ENCODE measurements around the gene CEP112. TPM values are rescaled to one million over a fixed set of nuclear protein-coding genes. Genes with fewer than 3 reads are reported as not detected.

The CEP112 gene
- total and polyA plus RNA-seq, 4 donors = 1.1 to 4.9 (median 1.4) TPM

DNA sequence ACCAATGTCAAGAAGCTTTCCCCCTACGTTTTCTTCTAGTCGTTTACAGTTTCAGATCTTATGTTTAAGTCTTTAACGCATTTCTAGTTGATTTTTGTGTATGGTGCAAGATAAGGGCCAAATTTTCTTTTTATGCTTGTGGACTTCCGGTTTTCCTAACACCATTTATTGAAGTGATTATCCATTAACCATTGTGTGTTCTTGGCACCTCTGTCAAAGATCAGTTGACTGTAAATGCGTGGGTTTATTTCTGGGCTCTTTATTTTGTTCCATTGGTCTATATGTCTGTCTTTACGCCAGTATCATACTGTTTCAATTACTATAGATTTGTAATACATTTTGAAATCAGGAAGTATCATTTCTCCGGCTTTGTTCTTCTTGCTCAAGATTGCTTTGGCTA lies 49.5 kb downstream of the CEP112 start:
- whole genome bisulfite sequencing = 81% methylated on average over 7 of the region's 7 CpGs
- Histone ChIP-seq H3K9me3 (ENCODE audit: control insufficient read depth in 4 of 4, low read length in 3 of 4) (peaks cover 0 to 2% (median 0%) of the 10 kb centered on the region in 4 donors), H3K36me3 (ENCODE audit: control insufficient read depth in 4 of 4, insufficient read depth in 3 of 4, low read depth in 1 of 4, low read length in 3 of 4) (no peaks in the 10 kb centered on the region), H3K4me1 (ENCODE audit: control insufficient read depth in 4 of 4, insufficient read depth in 4 of 4, low read length in 3 of 4) (no peaks in the 10 kb centered on the region), H3K9ac (ENCODE audit: low read depth in 1 of 2, low read length in 2 of 2) (no peak overlapping the region), H3K27ac (ENCODE audit: low read depth in 1 of 2, low read length in 2 of 2) (no peak overlapping the region), H3K27me3 (ENCODE audit: control insufficient read depth in 4 of 4, insufficient read depth in 4 of 4, low read length in 3 of 4) (no peaks in the 10 kb centered on the region), H3K4me3 (ENCODE audit: low read depth in 1 of 3, low read length in 3 of 3) (no peak overlapping the region)
- no peak for DNase-seq (ENCODE audit: low spot score)
- TF ChIP-seq HNF4G (IDR thresholded peaks at IDR 0.05) = no peak
- TF ChIP-seq, protein P1, sequence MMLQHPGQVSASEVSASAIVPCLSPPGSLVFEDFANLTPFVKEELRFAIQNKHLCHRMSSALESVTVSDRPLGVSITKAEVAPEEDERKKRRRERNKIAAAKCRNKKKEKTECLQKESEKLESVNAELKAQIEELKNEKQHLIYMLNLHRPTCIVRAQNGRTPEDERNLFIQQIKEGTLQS (IDR thresholded peaks at IDR 0.05) = no peak
- no peak for TF ChIP-seq FOXA1 (IDR thresholded peaks at IDR 0.05)
- TF ChIP-seq, protein P2, sequence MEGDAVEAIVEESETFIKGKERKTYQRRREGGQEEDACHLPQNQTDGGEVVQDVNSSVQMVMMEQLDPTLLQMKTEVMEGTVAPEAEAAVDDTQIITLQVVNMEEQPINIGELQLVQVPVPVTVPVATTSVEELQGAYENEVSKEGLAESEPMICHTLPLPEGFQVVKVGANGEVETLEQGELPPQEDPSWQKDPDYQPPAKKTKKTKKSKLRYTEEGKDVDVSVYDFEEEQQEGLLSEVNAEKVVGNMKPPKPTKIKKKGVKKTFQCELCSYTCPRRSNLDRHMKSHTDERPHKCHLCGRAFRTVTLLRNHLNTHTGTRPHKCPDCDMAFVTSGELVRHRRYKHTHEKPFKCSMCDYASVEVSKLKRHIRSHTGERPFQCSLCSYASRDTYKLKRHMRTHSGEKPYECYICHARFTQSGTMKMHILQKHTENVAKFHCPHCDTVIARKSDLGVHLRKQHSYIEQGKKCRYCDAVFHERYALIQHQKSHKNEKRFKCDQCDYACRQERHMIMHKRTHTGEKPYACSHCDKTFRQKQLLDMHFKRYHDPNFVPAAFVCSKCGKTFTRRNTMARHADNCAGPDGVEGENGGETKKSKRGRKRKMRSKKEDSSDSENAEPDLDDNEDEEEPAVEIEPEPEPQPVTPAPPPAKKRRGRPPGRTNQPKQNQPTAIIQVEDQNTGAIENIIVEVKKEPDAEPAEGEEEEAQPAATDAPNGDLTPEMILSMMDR (IDR thresholded peaks at IDR 0.05; ENCODE audit: low read depth, low read length, missing input control) = no peak
- TF ChIP-seq NR2F2 (IDR thresholded peaks at IDR 0.05) = no peak
- TF ChIP-seq, protein P3, sequence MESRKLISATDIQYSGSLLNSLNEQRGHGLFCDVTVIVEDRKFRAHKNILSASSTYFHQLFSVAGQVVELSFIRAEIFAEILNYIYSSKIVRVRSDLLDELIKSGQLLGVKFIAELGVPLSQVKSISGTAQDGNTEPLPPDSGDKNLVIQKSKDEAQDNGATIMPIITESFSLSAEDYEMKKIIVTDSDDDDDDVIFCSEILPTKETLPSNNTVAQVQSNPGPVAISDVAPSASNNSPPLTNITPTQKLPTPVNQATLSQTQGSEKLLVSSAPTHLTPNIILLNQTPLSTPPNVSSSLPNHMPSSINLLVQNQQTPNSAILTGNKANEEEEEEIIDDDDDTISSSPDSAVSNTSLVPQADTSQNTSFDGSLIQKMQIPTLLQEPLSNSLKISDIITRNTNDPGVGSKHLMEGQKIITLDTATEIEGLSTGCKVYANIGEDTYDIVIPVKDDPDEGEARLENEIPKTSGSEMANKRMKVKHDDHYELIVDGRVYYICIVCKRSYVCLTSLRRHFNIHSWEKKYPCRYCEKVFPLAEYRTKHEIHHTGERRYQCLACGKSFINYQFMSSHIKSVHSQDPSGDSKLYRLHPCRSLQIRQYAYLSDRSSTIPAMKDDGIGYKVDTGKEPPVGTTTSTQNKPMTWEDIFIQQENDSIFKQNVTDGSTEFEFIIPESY (IDR thresholded peaks at IDR 0.05) = no peak
- no peak for TF ChIP-seq FOXA2 (IDR thresholded peaks at IDR 0.05)
- no peak for TF ChIP-seq RXRA (IDR thresholded peaks at IDR 0.05)
- TF ChIP-seq SP1 (IDR thresholded peaks at IDR 0.05) = no peak
- TF ChIP-seq, protein P4, sequence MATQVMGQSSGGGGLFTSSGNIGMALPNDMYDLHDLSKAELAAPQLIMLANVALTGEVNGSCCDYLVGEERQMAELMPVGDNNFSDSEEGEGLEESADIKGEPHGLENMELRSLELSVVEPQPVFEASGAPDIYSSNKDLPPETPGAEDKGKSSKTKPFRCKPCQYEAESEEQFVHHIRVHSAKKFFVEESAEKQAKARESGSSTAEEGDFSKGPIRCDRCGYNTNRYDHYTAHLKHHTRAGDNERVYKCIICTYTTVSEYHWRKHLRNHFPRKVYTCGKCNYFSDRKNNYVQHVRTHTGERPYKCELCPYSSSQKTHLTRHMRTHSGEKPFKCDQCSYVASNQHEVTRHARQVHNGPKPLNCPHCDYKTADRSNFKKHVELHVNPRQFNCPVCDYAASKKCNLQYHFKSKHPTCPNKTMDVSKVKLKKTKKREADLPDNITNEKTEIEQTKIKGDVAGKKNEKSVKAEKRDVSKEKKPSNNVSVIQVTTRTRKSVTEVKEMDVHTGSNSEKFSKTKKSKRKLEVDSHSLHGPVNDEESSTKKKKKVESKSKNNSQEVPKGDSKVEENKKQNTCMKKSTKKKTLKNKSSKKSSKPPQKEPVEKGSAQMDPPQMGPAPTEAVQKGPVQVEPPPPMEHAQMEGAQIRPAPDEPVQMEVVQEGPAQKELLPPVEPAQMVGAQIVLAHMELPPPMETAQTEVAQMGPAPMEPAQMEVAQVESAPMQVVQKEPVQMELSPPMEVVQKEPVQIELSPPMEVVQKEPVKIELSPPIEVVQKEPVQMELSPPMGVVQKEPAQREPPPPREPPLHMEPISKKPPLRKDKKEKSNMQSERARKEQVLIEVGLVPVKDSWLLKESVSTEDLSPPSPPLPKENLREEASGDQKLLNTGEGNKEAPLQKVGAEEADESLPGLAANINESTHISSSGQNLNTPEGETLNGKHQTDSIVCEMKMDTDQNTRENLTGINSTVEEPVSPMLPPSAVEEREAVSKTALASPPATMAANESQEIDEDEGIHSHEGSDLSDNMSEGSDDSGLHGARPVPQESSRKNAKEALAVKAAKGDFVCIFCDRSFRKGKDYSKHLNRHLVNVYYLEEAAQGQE (IDR thresholded peaks at IDR 0.05) = no peak
- no peak for TF ChIP-seq TAF1 (conservative IDR thresholded peaks at IDR 0.05)
- TF ChIP-seq RAD21 (IDR thresholded peaks at IDR 0.05) = no peak
- TF ChIP-seq EGR1 (IDR thresholded peaks at IDR 0.05; ENCODE audit: low read depth in 2 of 2) = no peak
- TF ChIP-seq YY1 (IDR thresholded peaks at IDR 0.05) = no peak

DNA sequence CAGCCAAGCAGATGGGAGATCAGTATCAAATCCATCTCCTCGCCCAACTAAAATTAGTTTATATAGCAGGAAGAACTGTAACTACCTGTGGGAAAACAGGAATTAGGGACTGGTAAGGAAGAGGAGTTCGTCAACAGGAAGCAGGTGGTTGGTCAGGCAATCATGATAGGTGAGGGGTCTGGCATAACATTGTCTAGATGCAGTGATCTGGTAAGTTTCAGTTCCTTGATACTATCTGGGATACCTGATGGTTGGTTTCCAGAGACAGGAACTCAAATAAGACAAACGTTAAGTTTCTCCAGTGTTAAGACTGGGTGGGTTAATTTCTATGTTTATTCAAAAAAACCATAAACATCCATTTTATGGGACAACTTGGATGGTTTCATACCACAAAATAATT lies 53.8 kb downstream of the CEP112 start:
- no peak for DNase-seq (ENCODE audit: low spot score)
- TF ChIP-seq HNF4G (IDR thresholded peaks at IDR 0.05) (no peak), YY1 (IDR thresholded peaks at IDR 0.05) (no peak), TAF1 (conservative IDR thresholded peaks at IDR 0.05) (no peak), FOXA2 (IDR thresholded peaks at IDR 0.05) (no peak), FOXA1 (IDR thresholded peaks at IDR 0.05) (no peak), GABPA (IDR thresholded peaks at IDR 0.05 in 1 of 2, conservative IDR thresholded peaks at IDR 0.05 in 1 of 2) (no peak), EGR1 (IDR thresholded peaks at IDR 0.05; ENCODE audit: low read depth in 2 of 2) (no peak), SP1 (IDR thresholded peaks at IDR 0.05) (no peak)
- TF ChIP-seq, protein P5, sequence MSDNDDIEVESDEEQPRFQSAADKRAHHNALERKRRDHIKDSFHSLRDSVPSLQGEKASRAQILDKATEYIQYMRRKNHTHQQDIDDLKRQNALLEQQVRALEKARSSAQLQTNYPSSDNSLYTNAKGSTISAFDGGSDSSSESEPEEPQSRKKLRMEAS (IDR thresholded peaks at IDR 0.05) = no peak
- TF ChIP-seq, protein P1 (IDR thresholded peaks at IDR 0.05) = no peak
- 94% methylated on average over 3 of the region's 3 CpGs for WGBS
- Histone ChIP-seq H3K9ac (ENCODE audit: low read depth in 1 of 2, low read length in 2 of 2) (no peak overlapping the region), H3K9me3 (ENCODE audit: control insufficient read depth in 4 of 4, low read length in 3 of 4) (peaks cover 0 to 2% (median 0%) of the 10 kb centered on the region in 4 donors), H3K36me3 (ENCODE audit: control insufficient read depth in 4 of 4, insufficient read depth in 3 of 4, low read depth in 1 of 4, low read length in 3 of 4) (no peaks in the 10 kb centered on the region), H3K4me3 (ENCODE audit: low read depth in 1 of 3, low read length in 3 of 3) (no peak overlapping the region), H3K27ac (ENCODE audit: low read depth in 1 of 2, low read length in 2 of 2) (no peak overlapping the region), H3K4me1 (ENCODE audit: control insufficient read depth in 4 of 4, insufficient read depth in 4 of 4, low read length in 3 of 4) (no peaks in the 10 kb centered on the region), H3K27me3 (ENCODE audit: control insufficient read depth in 4 of 4, insufficient read depth in 4 of 4, low read length in 3 of 4) (no peaks in the 10 kb centered on the region)

Data from liver (tissue), 9 donors.